ENCODE results near the gene UGGT2. TPM values are rescaled to one million over a fixed set of nuclear protein-coding genes. Genes with fewer than 3 reads are reported as not detected.

The UGGT2 gene
- polyA plus RNA-seq, 2 of the 4 experiments (the other 2 are of a cell fraction): 10.3 to 27.9 TPM

GRCh38 chr13:95968906-95969305 lies 84.3 kb downstream of the UGGT2 start:
- ChIA-PET CTCF (no interaction called here), POLR2A (no interaction called here)
- Histone ChIP-seq H3K27ac (no peak overlapping the region), H3K9me3 (no peaks in the 10 kb centered on the region), H3K4me3 (no peak overlapping the region), H3K4me2 (no peak overlapping the region), H3K4me1 (no peaks in the 10 kb centered on the region)
- DNase-seq (ENCODE audit: low read depth in 1 of 2, low spot score in 1 of 2) (no peak), FAIRE-seq (no peak), ATAC-seq (no peak)
- no peak for TF ChIP-seq GATA3 (IDR thresholded peaks at IDR 0.05; ENCODE audit: borderline replicate concordance)
- TF ChIP-seq CHD2 (IDR thresholded peaks at IDR 0.05; ENCODE audit: low read length, partially characterized antibody): no peak
- TF ChIP-seq CBX8 (IDR thresholded peaks at IDR 0.05): no peak
- TF ChIP-seq CHD4 (IDR thresholded peaks at IDR 0.05; ENCODE audit: borderline replicate concordance): no peak
- TF ChIP-seq, protein P1, sequence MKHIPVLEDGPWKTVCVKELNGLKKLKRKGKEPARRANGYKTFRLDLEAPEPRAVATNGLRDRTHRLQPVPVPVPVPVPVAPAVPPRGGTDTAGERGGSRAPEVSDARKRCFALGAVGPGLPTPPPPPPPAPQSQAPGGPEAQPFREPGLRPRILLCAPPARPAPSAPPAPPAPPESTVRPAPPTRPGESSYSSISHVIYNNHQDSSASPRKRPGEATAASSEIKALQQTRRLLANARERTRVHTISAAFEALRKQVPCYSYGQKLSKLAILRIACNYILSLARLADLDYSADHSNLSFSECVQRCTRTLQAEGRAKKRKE (CRISPR knock-in tag; IDR thresholded peaks at IDR 0.05; ENCODE audit: low read depth): no peak
- no peak for TF ChIP-seq BCL3 (IDR thresholded peaks at IDR 0.05)
- no peak for TF ChIP-seq PBX3 (IDR thresholded peaks at IDR 0.05)
- no peak for TF ChIP-seq RFX5 (IDR thresholded peaks at IDR 0.05)
- 92% methylated on average over 2 of the region's 2 CpGs for WGBS (ENCODE audit: missing lambda C conversion rate)

GRCh38 chr13:95957331-95957730 lies 95.9 kb downstream of the UGGT2 start:
- ChIA-PET POLR2A (no interaction called here), CTCF (no interaction called here)
- H3K4me3 ChIP-seq: no peak overlapping the region
- FAIRE-seq (no peak), ATAC-seq (no peak), DNase-seq (ENCODE audit: low read depth in 1 of 2, low spot score in 1 of 2) (no peak)
- no peak overlapping the region for H3K27ac ChIP-seq
- no peak overlapping the region for H3K4me2 ChIP-seq
- no peaks in the 10 kb centered on the region for H3K4me1 ChIP-seq
- WGBS (ENCODE audit: missing lambda C conversion rate): 93% methylated on average over 2 of the region's 2 CpGs
- TF ChIP-seq NPAS2 (CRISPR knock-in tag; IDR thresholded peaks at IDR 0.05; ENCODE audit: borderline replicate concordance) (no peak), NR3C1 (IDR thresholded peaks at IDR 0.05) (no peak), RNF2 (IDR thresholded peaks at IDR 0.05; ENCODE audit: borderline replicate concordance, low read depth) (no peak), EHMT2 (IDR thresholded peaks at IDR 0.05; ENCODE audit: low read depth) (no peak), POLR2AphosphoS2 (conservative IDR thresholded peaks at IDR 0.05; ENCODE audit: low read length) (no peak), ZFP36 (IDR thresholded peaks at IDR 0.05; ENCODE audit: borderline replicate concordance, partially characterized antibody) (no peak), CBX8 (IDR thresholded peaks at IDR 0.05) (no peak), CHD4 (IDR thresholded peaks at IDR 0.05; ENCODE audit: borderline replicate concordance) (no peak), JUN (IDR thresholded peaks at IDR 0.05) (no peak), RFX5 (IDR thresholded peaks at IDR 0.05) (no peak), ESRRA (IDR thresholded peaks at IDR 0.05; ENCODE audit: borderline replicate concordance, low read length) (no peak)
- H3K9me3 ChIP-seq: peaks cover 7% of the 10 kb centered on the region; the same call in 1 of the 3 replicates

GRCh38 chr13:95956589-95957148 lies 96.5 kb downstream of the UGGT2 start:
- ATAC-seq (no peak), DNase-seq (ENCODE audit: low read depth in 1 of 2, low spot score in 1 of 2) (no peak), FAIRE-seq (no peak)
- no peak overlapping the region for H3K4me2 ChIP-seq
- ChIA-PET POLR2A (no interaction called here), CTCF (no interaction called here)
- H3K4me1 ChIP-seq: no peaks in the 10 kb centered on the region
- H3K4me3 ChIP-seq: no peak overlapping the region
- no peak overlapping the region for H3K27ac ChIP-seq
- peaks cover 7% of the 10 kb centered on the region; the same call in 1 of the 3 replicates for H3K9me3 ChIP-seq
- TF ChIP-seq REST (IDR thresholded peaks at IDR 0.05) (no peak), FOSB (CRISPR knock-in tag; IDR thresholded peaks at IDR 0.05) (no peak), ZSCAN20 (CRISPR knock-in tag; IDR thresholded peaks at IDR 0.05) (no peak), EHMT2 (IDR thresholded peaks at IDR 0.05; ENCODE audit: low read depth) (no peak), ELK1 (IDR thresholded peaks at IDR 0.05; ENCODE audit: low read depth, low read length) (no peak), FOSL2 (IDR thresholded peaks at IDR 0.05) (no peak), FOSL2 (CRISPR knock-in tag; IDR thresholded peaks at IDR 0.05) (no peak)

Data from A549 (cell line).